Activated T-cell treated with anti-CD3 and anti-CD28 coated beads, Interleukin-2, amount 50 U/mL, for 48 hours (primary cell): ENCODE data around the gene HHATL.

Source experiments
- DNase-seq, 2 experiments: peaks; one replicate each; pipeline ENCODE4 v3.0.0-alpha.2; 2020

HHATL gene

GRCh38 chr3:42711491-42712343 lies 9.1 kb upstream of the HHATL start:
- DNase-seq, result peak in 1 of 2 experiments; percentile 5

- DNase-seq, result peak in 1 of 2 experiments; percentile 1
These were observed 7.9 kb upstream of the HHATL start for GRCh38 chr3:42710323-42711021.

- peak in 1 of 2 experiments; percentile 10 for DNase-seq
These were observed 7.0 kb upstream of the HHATL start for GRCh38 chr3:42709621-42710020.

- peak in 1 of 2 experiments; percentile 11 for DNase-seq
These were observed 6.1 kb upstream of the HHATL start for GRCh38 chr3:42708611-42709151.

GRCh38 chr3:42707620-42708355 lies 5.2 kb upstream of the HHATL start:
- DNase-seq, result peak in 1 of 2 experiments; percentile 7

GRCh38 chr3:42706721-42707619 lies 4.4 kb upstream of the HHATL start:
- DNase-seq, result peak in 1 of 2 experiments; percentile 4

GRCh38 chr3:42705962-42706585 lies 3.5 kb upstream of the HHATL start:
- peak in 1 of 2 experiments; percentile 9 for DNase-seq

- DNase-seq, result no peak
These were observed 2.6 kb upstream of the HHATL start for GRCh38 chr3:42705058-42705767.

GRCh38 chr3:42704136-42704841 lies 1.7 kb upstream of the HHATL start:
- DNase-seq, result peak in 1 of 2 experiments; percentile 13

GRCh38 chr3:42703695-42704025 lies 1.1 kb upstream of the HHATL start:
- DNase-seq, result no peak

- DNase-seq, result peak in 1 of 2 experiments; percentile 7
These were observed 540 bp upstream of the HHATL start for GRCh38 chr3:42702982-42703694.

GRCh38 chr3:42701371-42702065 lies 1.1 kb downstream of the HHATL start:
- DNase-seq, result peak; percentile 69 to 72

GRCh38 chr3:42700366-42701288 lies 2.0 kb downstream of the HHATL start:
- DNase-seq, result peak in 1 of 2 experiments; percentile 9

GRCh38 chr3:42699511-42699971 lies 3.1 kb downstream of the HHATL start:
- no peak for DNase-seq

GRCh38 chr3:42698911-42699230 lies 3.7 kb downstream of the HHATL start:
- DNase-seq, result peak in 1 of 2 experiments; percentile 32

GRCh38 chr3:42698216-42698910 lies 4.2 kb downstream of the HHATL start:
- peak in 1 of 2 experiments; percentile 14 for DNase-seq
